Stimulated activated CD8-positive, alpha-beta memory T cell treated with anti-CD3 and anti-CD28 coated beads, Interleukin-4, amount 100 ng/mL, for 24 hours (primary cell): ENCODE results near the gene KCNQ1.

Experiments used
- DNase-seq: peaks from one replicate; pipeline ENCODE4 v3.0.0-alpha.2; 2020; ENCODE audit warnings: low read depth

Gene KCNQ1

GRCh38 chr11:2409611-2410468 is 35.0 kb upstream of the KCNQ1 start:
- no peak for DNase-seq

GRCh38 chr11:2410616-2411015 is 34.2 kb upstream of the KCNQ1 start:
- no peak for DNase-seq

DNA sequence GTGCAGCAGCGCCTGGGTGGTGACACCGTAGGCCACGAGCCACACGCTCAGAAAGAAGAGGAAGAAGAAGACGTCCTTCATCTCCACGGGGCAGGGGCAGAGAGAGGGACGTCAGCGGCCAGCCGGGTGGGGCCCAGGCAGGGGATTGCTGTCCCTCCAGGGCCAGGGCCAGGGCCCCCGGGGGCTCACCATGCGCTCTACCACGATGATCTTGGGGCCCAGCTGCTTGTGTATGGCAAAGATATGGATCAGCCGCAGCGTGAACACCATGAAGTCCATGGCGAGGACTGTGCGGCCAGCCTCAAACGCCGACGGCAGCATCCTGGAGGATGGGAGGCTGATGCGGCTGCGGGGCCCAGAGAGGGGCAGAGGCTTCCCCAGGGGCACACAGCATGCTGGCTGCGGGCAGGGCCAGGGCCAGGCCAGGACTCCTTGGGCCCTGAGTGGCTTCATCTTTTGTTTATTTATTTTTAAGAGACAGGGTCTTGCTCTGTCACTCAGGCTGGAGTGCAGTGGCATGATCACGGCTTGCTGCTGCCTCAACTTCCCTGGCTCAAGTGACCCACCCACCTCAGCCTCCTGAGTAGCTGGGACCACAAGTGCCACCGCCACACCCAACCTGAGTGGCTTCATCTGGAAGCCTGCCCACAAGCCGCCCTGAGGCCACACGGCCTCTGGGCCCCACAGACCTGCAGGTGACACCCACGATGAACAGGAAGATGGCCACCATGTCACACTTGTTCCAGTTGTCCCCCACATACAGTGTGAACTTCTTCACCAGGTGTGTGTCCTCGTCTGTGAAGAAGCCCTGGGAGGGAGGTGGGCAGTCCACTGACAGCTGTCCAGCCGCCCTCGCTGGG is 33.1 kb upstream of the KCNQ1 start:
- no peak for DNase-seq

GRCh38 chr11:2412323-2412722 is 32.5 kb upstream of the KCNQ1 start:
- DNase-seq: no peak

- DNase-seq: no peak
These were observed 30.8 kb upstream of the KCNQ1 start for GRCh38 chr11:2413742-2414579.

DNA sequence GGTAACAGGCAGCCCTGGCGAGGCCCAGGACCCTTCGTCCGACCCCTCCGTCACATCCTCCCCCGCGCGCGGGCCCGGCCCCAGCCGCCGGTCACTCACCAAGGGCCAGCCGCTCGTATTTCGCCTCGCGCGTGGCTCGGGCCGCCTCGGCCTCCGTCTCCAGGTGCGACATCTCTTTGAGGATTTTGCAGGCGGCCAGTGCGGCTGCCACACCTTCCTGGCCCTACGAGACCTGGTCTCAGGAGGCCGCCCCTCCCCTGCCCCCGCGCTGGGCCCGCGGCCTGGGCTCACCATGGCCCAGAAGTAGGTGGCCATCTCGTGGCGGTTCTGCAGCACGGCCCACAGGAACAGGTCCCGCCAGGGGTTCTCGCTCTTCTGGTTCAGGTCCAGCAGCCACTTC is 30.2 kb upstream of the KCNQ1 start:
- DNase-seq: no peak

- no peak for DNase-seq
These were observed 29.6 kb upstream of the KCNQ1 start for GRCh38 chr11:2415171-2415570.

- no peak for DNase-seq
These were observed 29.0 kb upstream of the KCNQ1 start for GRCh38 chr11:2415601-2416380.

- no peak for DNase-seq
These were observed 28.0 kb upstream of the KCNQ1 start for GRCh38 chr11:2416765-2417164.

- no peak for DNase-seq
These were observed 26.7 kb upstream of the KCNQ1 start for GRCh38 chr11:2417856-2418692.

GRCh38 chr11:2418693-2419360 is 26.0 kb upstream of the KCNQ1 start:
- DNase-seq: no peak

- DNase-seq: peak; percentile 40
These were observed 24.9 kb upstream of the KCNQ1 start for GRCh38 chr11:2419638-2420501.

- peak; percentile 57 for DNase-seq
These were observed 24.1 kb upstream of the KCNQ1 start for GRCh38 chr11:2420502-2421225.

DNA sequence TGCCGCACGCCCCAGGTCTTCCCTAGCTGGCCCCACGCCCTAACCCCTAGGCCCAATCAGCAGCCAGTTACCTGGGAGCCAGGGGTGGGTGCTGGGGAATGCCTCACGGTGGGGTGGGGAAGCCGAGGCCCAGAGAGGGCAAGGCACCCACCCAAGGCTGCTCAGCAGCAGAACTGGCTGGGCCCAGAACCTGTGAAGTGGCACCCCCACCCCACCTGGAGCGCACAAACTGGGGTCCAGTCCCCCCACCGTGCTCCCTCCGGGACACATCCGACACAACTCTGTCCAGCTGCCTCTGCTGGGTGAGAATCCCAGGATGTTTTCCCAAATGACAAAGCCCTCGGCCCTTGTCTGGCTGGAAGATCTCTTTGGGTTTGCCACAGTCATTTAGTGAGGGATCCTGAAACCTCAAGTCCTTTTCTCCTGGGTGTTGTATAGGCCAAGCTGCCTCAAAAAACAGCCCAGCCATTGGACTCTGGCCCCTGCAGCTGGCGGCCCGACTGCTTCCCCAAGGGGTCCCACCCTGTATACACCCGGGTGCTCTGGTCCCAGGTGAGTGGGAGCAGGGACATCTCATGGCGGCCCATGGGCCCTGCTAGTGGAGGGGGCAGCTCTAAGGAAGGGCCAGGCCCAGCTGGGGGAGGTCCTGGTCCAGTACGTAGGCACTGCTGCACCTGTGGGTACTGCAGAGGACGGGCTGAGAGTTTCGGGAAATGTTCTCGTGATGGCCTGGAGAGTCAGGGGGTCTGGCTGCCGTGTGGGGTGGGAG is 23.4 kb upstream of the KCNQ1 start:
- DNase-seq: no peak

DNA sequence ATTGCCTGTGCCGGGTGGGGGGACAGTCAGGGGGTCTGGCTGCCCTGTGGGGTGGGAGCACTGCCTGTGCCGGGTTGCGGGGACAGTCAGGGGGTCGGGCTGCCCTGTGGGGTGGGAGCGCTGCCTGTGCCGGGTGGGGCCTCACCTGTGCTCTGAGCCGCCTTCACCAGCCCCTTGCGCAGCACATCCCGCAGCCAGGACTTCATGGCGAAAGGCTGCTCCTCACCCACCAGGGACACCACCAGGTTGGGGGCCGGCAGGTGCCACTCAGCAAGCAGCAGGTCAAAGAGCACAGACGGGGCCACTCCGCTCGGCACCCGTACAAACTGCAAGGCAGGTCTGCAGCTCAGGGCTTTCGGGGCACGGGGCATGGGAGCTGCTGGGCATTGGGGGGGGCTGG is 22.8 kb upstream of the KCNQ1 start:
- no peak for DNase-seq

GRCh38 chr11:2422461-2423156 is 22.2 kb upstream of the KCNQ1 start:
- DNase-seq: no peak
